ENCODE results near the gene LY6G5B. TPM values are rescaled to one million over a fixed set of nuclear protein-coding genes. Genes with fewer than 3 reads are reported as not detected.
A peak's percentile ranks its signal among the peaks of the same experiment; 100 is the strongest.

The LY6G5B gene
- 23.2 and 33.1 TPM in 2 replicates for total RNA-seq

GRCh38 chr6:31669676-31670075 is at the start of gene LY6G5B:
LY6G5B (plus strand) TSS chr6:31669976; CDS start chr6:31670951, 975 bp downstream.
- DNase-seq, result no peak
- ChIA-PET POLR2A (interaction anchor here (0.7 to 1.2 kb wide), 3 partner anchors 9 to 18 kb away, joined by 3 to 4 read pairs (median 4); partner anchors contain the start of gene C6orf47), CTCF (no interaction called here)
- no peak within 1 kb of the TSS for H3K27ac Mint-ChIP-seq
- peaks cover 29% of the 10 kb centered on the region for H3K4me1 Mint-ChIP-seq
- intact Hi-C loops (cut with micrococcal nuclease), result loop anchor here (5.0 to 10.0 kb wide), 3 partner anchors 228 to 505 kb away; partner anchors contain the start of genes AGPAT1, ATF6B, EHMT2 and RNF5
- no peak within 1 kb of the TSS for H3K4me3 Mint-ChIP-seq
- no peaks in the 10 kb centered on the region for H3K9me3 Mint-ChIP-seq
- H3K36me3 Mint-ChIP-seq (ENCODE audit: low read depth), result peaks cover 85% of the 10 kb centered on the region
- H3K27me3 Mint-ChIP-seq, result no peaks in the 10 kb centered on the region
- ATAC-seq (ENCODE audit: low read depth), result no peak
- no peak for TF ChIP-seq CTCF (IDR thresholded peaks at IDR 0.05)

- peak; percentile 30 for ATAC-seq (ENCODE audit: low read depth)
- Mint-ChIP-seq H3K27ac (peak within 1 kb of the TSS; percentile 95), H3K27me3 (no peaks in the 10 kb centered on the region), H3K4me1 (peaks cover 38% of the 10 kb centered on the region), H3K36me3 (ENCODE audit: low read depth) (peaks cover 50% of the 10 kb centered on the region), H3K9me3 (peaks cover 1% of the 10 kb centered on the region), H3K4me3 (peak within 1 kb of the TSS; percentile 86)
- DNase-seq, result no peak
- ChIA-PET CTCF (interaction anchor here (1.0 to 1.3 kb wide), 2 partner anchors 22 to 70 kb away, joined by 3 to 6 read pairs; no protein-coding TSS in a partner anchor), POLR2A (interaction anchor here (0.6 to 2.9 kb wide), 26 partner anchors 8 to 1177 kb away, joined by 3 to 34 read pairs (median 5); partner anchors contain the start of genes ABHD16A, BAG6, DDAH2 and DDX39B)
- intact Hi-C loops (cut with micrococcal nuclease), result loop anchor here (1.0 to 5.0 kb wide), 12 partner anchors 32 to 1064 kb away; partner anchors contain the start of genes ABHD16A, BAG6, CLIC1 and DDX39B
- no peak for TF ChIP-seq CTCF (IDR thresholded peaks at IDR 0.05)
Observed at GRCh38 chr6:31620586-31621319, 49.0 kb upstream of the LY6G5B start, which contains the start of gene PRRC2A. PRRC2A (plus strand) TSS chr6:31620715; CDS start chr6:31622790, 2,075 bp downstream.

GRCh38 chr6:31621320-31621939 is 48.3 kb upstream of the LY6G5B start:
- DNase-seq (no peak), ATAC-seq (ENCODE audit: low read depth) (no peak)
- CTCF ChIA-PET, result interaction anchor here (1.1 kb wide), 1 partner anchor 72 kb away, joined by 4 read pairs; no protein-coding TSS in a partner anchor
- no peak for TF ChIP-seq CTCF (IDR thresholded peaks at IDR 0.05)
- Mint-ChIP-seq H3K27ac (peak overlapping the region; percentile 95), H3K4me1 (peaks cover 32% of the 10 kb centered on the region), H3K9me3 (peaks cover 1% of the 10 kb centered on the region), H3K27me3 (no peaks in the 10 kb centered on the region), H3K4me3 (peak overlapping the region; percentile 86), H3K36me3 (ENCODE audit: low read depth) (peaks cover 57% of the 10 kb centered on the region)
- POLR2A ChIA-PET, result interaction anchor here (0.6 to 2.9 kb wide), 21 partner anchors 8 to 1007 kb away, joined by 3 to 34 read pairs (median 6); partner anchors contain the start of genes BAG6, DDAH2, DDX39B and GPANK1
- intact Hi-C loops (cut with micrococcal nuclease), result loop anchor here (2.0 to 5.0 kb wide), 5 partner anchors 41 to 1065 kb away; partner anchors contain the start of genes CLIC1, GNL1, NELFE and PRR3

GRCh38 chr6:31621991-31622390 is 47.8 kb upstream of the LY6G5B start:
- DNase-seq, result no peak
- H3K27ac Mint-ChIP-seq, result peak overlapping the region; percentile 95
- ChIA-PET POLR2A (interaction anchor here (0.5 to 2.9 kb wide), 16 partner anchors 9 to 1007 kb away, joined by 3 to 21 read pairs (median 6); partner anchors contain the start of genes BAG6, DDAH2, DDX39B and GPANK1), CTCF (interaction anchor here (1.1 to 1.3 kb wide), 2 partner anchors 24 to 71 kb away, joined by 4 to 5 read pairs; no protein-coding TSS in a partner anchor)
- H3K36me3 Mint-ChIP-seq (ENCODE audit: low read depth), result peaks cover 60% of the 10 kb centered on the region
- H3K27me3 Mint-ChIP-seq, result no peaks in the 10 kb centered on the region
- peaks cover 1% of the 10 kb centered on the region for H3K9me3 Mint-ChIP-seq
- H3K4me3 Mint-ChIP-seq, result peak overlapping the region; percentile 86
- TF ChIP-seq CTCF (IDR thresholded peaks at IDR 0.05), result no peak
- intact Hi-C loops (cut with micrococcal nuclease), result loop anchor here (2.0 to 5.0 kb wide), 5 partner anchors 41 to 1065 kb away; partner anchors contain the start of genes CLIC1, GNL1, NELFE and PRR3
- ATAC-seq (ENCODE audit: low read depth), result no peak
- H3K4me1 Mint-ChIP-seq, result peaks cover 27% of the 10 kb centered on the region

Data from activated B cell treated with CpG ODN at 0.5 μM for 24 hours (primary cell).